ENCODE data around the gene MYRF. TPM values are rescaled to one million over a fixed set of nuclear protein-coding genes. Genes with fewer than 3 reads are reported as not detected.

Gene MYRF
- total and polyA plus RNA-seq, 9 of the 15 experiments (the other 6 are each of a cell fraction or from before 2014, with no cell fraction given): 2.3 to 25.8 (median 7.1) TPM

GRCh38 chr11:61752117-61752924 is at the start of gene MYRF (continued):
- peak; percentile 60 for TF ChIP-seq RBBP5 (IDR thresholded peaks at IDR 0.05; ENCODE audit: borderline replicate concordance, insufficient read depth, low read length, poor library complexity, severe bottlenecking)
- TF ChIP-seq MEF2D (tag; conservative IDR thresholded peaks at IDR 0.05; ENCODE audit: low read depth): no peak
- no peak for TF ChIP-seq U2AF1 (optimal IDR thresholded peaks at IDR 0.05; ENCODE audit: low read depth, low read length)
- no peak for TF ChIP-seq TFE3 (CRISPR knock-in tag; IDR thresholded peaks at IDR 0.05)
- TF ChIP-seq NCOA1 (IDR thresholded peaks at IDR 0.05; ENCODE audit: low read depth): no peak
- TF ChIP-seq ZNF436 (CRISPR knock-in tag; IDR thresholded peaks at IDR 0.05): no peak
- TF ChIP-seq PHF8 (IDR thresholded peaks at IDR 0.05; ENCODE audit: borderline replicate concordance, low read length): peak; percentile 71; the same call in 1 of the 2 replicates
- TF ChIP-seq SMAD4 (CRISPR knock-in tag; conservative IDR thresholded peaks at IDR 0.05): no peak; the same call in 1 of the 2 replicates
- TF ChIP-seq MLX (CRISPR knock-in tag; conservative IDR thresholded peaks at IDR 0.05): no peak
- TF ChIP-seq BCOR (IDR thresholded peaks at IDR 0.05): peak; percentile 92
- 0 out of 2 replicates have a peak, but pooled peaks have one; percentile 50 for TF ChIP-seq KAT7 (CRISPR knock-in tag; IDR thresholded peaks at IDR 0.05; ENCODE audit: borderline replicate concordance)
- peak; percentile 89; the same call in 1 of the 2 replicates for TF ChIP-seq HNRNPL (IDR thresholded peaks at IDR 0.05; ENCODE audit: low read depth, low read length)
- TF ChIP-seq SMARCB1 (IDR thresholded peaks at IDR 0.05; ENCODE audit: insufficient read length, low read depth): peak; percentile 31
- TF ChIP-seq GTF2B (IDR thresholded peaks at IDR 0.05; ENCODE audit: extremely low read depth, insufficient read length): no peak
- TF ChIP-seq ZBTB34 (CRISPR knock-in tag; IDR thresholded peaks at IDR 0.05): no peak
- TF ChIP-seq JUN (IDR thresholded peaks at IDR 0.05; ENCODE audit: borderline replicate concordance, low read depth, low read length): no peak
- no peak for TF ChIP-seq JUN (CRISPR knock-in tag; IDR thresholded peaks at IDR 0.05; ENCODE audit: borderline replicate concordance)
- peak; percentile 55; the same call in 1 of the 2 replicates for TF ChIP-seq RB1 (IDR thresholded peaks at IDR 0.05; ENCODE audit: low read depth)
- TF ChIP-seq BRD4 (IDR thresholded peaks at IDR 0.05): no peak
- no peak for TF ChIP-seq ZNF212 (CRISPR knock-in tag; IDR thresholded peaks at IDR 0.05)
- peak; percentile 46; the same call in 1 of the 2 replicates for TF ChIP-seq L3MBTL2 (IDR thresholded peaks at IDR 0.05)
- TF ChIP-seq MED1 (CRISPR knock-in tag; IDR thresholded peaks at IDR 0.05; ENCODE audit: borderline replicate concordance): 0 out of 2 replicates have a peak, but pooled peaks have one; percentile 51
- peak; percentile 23; the same call in 1 of the 2 replicates for TF ChIP-seq ZFX (CRISPR knock-in tag; IDR thresholded peaks at IDR 0.05)
- TF ChIP-seq ZSCAN32 (CRISPR knock-in tag; IDR thresholded peaks at IDR 0.05): no peak

All from K562 (cell line).